ENCODE measurements around the gene OSBPL7. TPM values are rescaled to one million over a fixed set of nuclear protein-coding genes. Genes with fewer than 3 reads are reported as not detected.
A peak's percentile ranks its signal among the peaks of the same experiment; 100 is the strongest.

OSBPL7 gene
- total RNA-seq, 1 donor from 2014 or later, result 28.8 TPM

DNA sequence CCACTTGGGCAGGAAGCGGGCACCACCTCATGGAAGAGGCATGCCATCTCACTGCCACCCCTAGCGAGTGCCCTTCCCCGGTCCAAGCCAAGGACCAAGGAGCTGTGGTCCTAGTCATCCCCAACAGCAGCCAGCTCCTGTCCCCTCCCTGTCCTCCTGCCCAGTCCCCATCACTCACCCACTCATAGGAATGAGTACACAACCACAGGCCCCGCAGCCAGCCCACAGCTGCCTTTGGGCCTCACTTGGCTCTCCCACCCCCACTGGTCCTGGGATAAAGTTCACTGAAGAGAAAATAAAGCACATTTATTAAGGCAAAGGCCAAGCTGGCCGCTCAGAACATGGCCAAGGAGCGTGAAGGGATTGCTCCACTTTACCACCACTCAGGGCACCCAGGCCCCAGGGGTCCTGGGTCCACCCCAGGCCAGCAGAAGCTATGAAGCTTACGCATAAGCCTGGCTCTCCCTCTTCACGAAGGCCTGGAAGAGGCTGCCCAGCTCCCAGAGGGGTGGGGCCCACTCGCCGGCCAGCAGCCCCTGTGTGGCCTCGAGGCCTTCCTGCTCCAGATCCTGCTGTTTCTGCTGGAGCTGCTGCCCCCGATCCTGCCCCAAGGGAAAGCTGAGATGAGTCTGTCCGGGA is 15.9 kb upstream of the OSBPL7 start:
- TF ChIP-seq, protein P1, sequence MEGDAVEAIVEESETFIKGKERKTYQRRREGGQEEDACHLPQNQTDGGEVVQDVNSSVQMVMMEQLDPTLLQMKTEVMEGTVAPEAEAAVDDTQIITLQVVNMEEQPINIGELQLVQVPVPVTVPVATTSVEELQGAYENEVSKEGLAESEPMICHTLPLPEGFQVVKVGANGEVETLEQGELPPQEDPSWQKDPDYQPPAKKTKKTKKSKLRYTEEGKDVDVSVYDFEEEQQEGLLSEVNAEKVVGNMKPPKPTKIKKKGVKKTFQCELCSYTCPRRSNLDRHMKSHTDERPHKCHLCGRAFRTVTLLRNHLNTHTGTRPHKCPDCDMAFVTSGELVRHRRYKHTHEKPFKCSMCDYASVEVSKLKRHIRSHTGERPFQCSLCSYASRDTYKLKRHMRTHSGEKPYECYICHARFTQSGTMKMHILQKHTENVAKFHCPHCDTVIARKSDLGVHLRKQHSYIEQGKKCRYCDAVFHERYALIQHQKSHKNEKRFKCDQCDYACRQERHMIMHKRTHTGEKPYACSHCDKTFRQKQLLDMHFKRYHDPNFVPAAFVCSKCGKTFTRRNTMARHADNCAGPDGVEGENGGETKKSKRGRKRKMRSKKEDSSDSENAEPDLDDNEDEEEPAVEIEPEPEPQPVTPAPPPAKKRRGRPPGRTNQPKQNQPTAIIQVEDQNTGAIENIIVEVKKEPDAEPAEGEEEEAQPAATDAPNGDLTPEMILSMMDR (IDR thresholded peaks at IDR 0.05), result no peak
- H3K9me3 ChIP-seq, result no peaks in the 10 kb centered on the region
- H3K27me3 ChIP-seq, result no peaks in the 10 kb centered on the region
- H3K36me3 ChIP-seq, result peaks cover 6 to 30% of the 10 kb centered on the region in 2 donors
- H3K27ac ChIP-seq, result no peak overlapping the region
- intact Hi-C loops (cut with DNase I), result no loop called here
- no peak for DNase-seq (ENCODE audit: low spot score in 2 of 2)
- no peak overlapping the region for H3K4me3 ChIP-seq
- peaks cover 5 to 6% of the 10 kb centered on the region in 2 donors for H3K4me1 ChIP-seq

GRCh38 chr17:47836601-47837000 is 15.0 kb upstream of the OSBPL7 start:
- no peak overlapping the region for H3K27ac ChIP-seq
- no peaks in the 10 kb centered on the region for H3K9me3 ChIP-seq
- H3K27me3 ChIP-seq, result no peaks in the 10 kb centered on the region
- peaks cover 6 to 30% of the 10 kb centered on the region in 2 donors for H3K36me3 ChIP-seq
- intact Hi-C loops (cut with DNase I), result no loop called here
- TF ChIP-seq, protein P1 (IDR thresholded peaks at IDR 0.05), result no peak
- no peak for DNase-seq (ENCODE audit: low spot score in 2 of 2)
- peaks cover 3 to 9% of the 10 kb centered on the region in 2 donors for H3K4me1 ChIP-seq
- H3K4me3 ChIP-seq, result no peak overlapping the region

DNA sequence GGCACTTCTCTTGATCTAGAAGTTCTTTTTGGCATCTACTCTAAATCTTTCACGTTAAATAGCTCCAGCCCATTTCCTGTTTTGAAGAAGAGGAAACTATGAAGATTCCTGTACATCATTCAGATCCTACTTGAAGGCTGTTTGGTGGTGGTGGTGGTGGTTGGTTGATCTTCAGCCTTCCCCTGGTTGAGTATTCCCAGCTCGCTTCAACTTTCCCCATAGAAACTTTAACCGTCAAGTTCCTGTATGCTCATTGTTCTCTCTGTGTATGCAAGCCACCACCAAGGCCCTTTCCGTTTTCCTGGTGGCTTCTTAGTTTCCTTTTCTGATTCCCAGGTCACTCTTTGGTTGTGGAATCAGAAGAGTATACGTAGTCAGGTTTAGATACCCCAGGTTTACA is 13.2 kb upstream of the OSBPL7 start:
- no peak overlapping the region for H3K27ac ChIP-seq
- H3K4me1 ChIP-seq, result peaks cover 0 to 9% of the 10 kb centered on the region in 2 donors
- H3K27me3 ChIP-seq, result no peaks in the 10 kb centered on the region
- no peaks in the 10 kb centered on the region for H3K9me3 ChIP-seq
- H3K4me3 ChIP-seq, result no peak overlapping the region
- intact Hi-C loops (cut with DNase I), result no loop called here
- H3K36me3 ChIP-seq, result peaks cover 6 to 30% of the 10 kb centered on the region in 2 donors
- DNase-seq (ENCODE audit: low spot score in 2 of 2), result no peak
- TF ChIP-seq, protein P1 (IDR thresholded peaks at IDR 0.05), result no peak

DNA sequence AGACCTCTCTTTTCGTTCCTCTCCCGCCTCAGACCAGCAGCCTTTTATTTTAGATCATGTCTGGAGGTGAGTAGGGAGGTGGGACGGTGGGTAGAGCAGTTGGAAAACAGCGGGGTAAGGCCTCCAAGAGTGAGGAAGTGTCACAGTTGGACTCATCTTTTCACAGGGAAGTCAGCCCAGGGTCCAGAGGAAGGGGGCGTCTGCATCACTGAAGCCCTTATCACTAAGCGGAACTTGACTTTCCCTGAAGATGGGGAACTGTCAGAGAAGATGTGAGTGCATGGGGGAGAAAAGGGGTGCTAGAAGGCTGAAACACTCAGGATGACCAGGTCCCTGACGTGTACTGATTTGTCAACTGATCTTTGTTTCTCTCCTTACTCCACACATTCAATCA is 10.3 kb upstream of the OSBPL7 start:
- intact Hi-C loops (cut with DNase I), result no loop called here
- Histone ChIP-seq H3K9me3 (no peaks in the 10 kb centered on the region), H3K36me3 (peaks cover 23 to 27% of the 10 kb centered on the region in 2 donors), H3K4me3 (peak overlapping the region; percentile 71), H3K4me1 (peaks cover 0 to 9% of the 10 kb centered on the region in 2 donors), H3K27me3 (no peaks in the 10 kb centered on the region), H3K27ac (peak overlapping the region in 1 of 2 donors; percentile 77)
- DNase-seq (ENCODE audit: low spot score in 2 of 2), result no peak
- TF ChIP-seq, protein P1 (IDR thresholded peaks at IDR 0.05), result no peak

DNA sequence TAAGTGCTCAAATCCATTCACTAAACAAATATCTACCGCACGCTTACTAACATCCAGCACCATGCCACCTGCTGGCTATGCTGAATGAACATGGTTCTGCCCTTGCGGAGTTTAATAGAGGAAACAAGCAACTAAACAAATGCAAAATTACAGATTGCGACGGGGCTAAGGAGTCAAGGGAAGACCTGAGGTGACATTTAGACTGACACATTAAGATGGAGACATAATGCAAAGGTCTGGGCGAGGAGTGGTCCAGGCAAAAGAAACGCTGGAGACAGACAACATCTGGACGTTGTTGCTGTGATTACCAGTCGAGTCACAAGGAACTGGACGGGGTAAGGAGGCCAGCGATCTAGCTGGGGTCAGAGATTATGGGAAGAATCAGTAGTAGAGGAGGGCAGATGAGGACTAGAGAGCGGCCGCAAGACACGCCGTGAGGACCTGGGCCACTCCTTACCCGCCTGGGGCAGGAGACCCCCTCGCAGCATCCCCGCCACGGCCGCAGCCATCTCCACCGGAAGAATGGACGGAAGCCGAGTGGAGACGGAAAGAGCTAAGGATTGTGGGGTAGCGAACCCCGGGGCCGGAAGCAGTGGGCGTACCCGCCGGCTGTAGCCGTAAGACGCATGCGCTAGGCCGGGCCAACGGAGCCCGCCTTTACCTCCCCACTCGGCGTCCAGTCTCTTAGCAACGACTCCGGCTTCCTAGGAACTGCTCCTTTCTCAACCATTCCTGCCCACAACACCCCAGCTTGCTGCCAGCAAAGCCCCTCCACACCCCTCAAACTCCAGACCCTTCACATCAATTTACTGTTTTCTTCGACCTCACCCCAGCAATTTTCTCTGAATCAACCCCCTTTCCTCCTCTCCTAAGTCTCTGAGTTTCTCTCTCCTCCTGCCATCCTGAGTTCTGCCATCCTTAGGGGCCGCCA is 9.7 kb upstream of the OSBPL7 start, which contains the start of the genes LRRC46 and MRPL10:
LRRC46 (plus strand) TSS at position 668 of the 931 bp plus-strand sequence. CDS start 320 bp downstream, outside the sequence.
MRPL10 (minus strand) TSS at position 539 of the 931 bp plus-strand sequence; CDS start at position 509, 30 bp downstream.
- peak within 1 kb of the TSS; percentile 71 for H3K4me3 ChIP-seq
- TF ChIP-seq, protein P1 (IDR thresholded peaks at IDR 0.05), result peak in 1 of 3 experiments; percentile 26
- H3K27ac ChIP-seq, result peak within 1 kb of the TSS; percentile 48 to 77
- intact Hi-C loops (cut with DNase I), result no loop called here
- no peaks in the 10 kb centered on the region for H3K27me3 ChIP-seq
- peak; percentile 54 to 95 for DNase-seq (ENCODE audit: low spot score in 2 of 2)
- H3K36me3 ChIP-seq, result peaks cover 28 to 30% of the 10 kb centered on the region in 2 donors
- H3K9me3 ChIP-seq, result no peaks in the 10 kb centered on the region
- peaks cover 0 to 9% of the 10 kb centered on the region in 2 donors for H3K4me1 ChIP-seq

All from ascending aorta (tissue), 2 donors.